HepG2 (cell line): ENCODE measurements around the gene GNG10. TPM values are rescaled to one million over a fixed set of nuclear protein-coding genes. Genes with fewer than 3 reads are reported as not detected.

Experiments used
- ATAC-seq: fragments of 200-7000 bp; cut with Tn5 transposase; 3 replicates; pipeline ENCODE4 v1.9.1; 2020; ENCODE audit warnings: mild to moderate bottlenecking, moderate library complexity
- BruUV-seq: library from RNA; stranded (reverse); fragments of 400-500 nt; replicated peaks from 2 replicates; lab custom pipeline; 2021; lab: Mats Ljungman, UMichigan
- CTCF ChIA-PET: fragments of 300-600 bp; formaldehyde crosslinking; extraction: SDS; loops from one replicate; lab custom pipeline; 2021; ENCODE audit warnings: low total read pairs, inconsistent platforms, low intra/inter-chr PET ratio; lab: Yijun Ruan, JAX
- POLR2A ChIA-PET: fragments of 350-600 bp; sonication (Branson Sonifier 250); formaldehyde crosslinking; loops from one replicate; lab custom pipeline; 2020; ENCODE audit warnings: antibody characterized with exemption, inconsistent platforms; lab: Yijun Ruan, JAX
- DNase-seq: peaks from one replicate; pipeline ENCODE4 v3.0.0-alpha.2; 2015; ENCODE audit warnings: low spot score
- FAIRE-seq: peaks from 3 replicates; lab custom pipeline; 2011; peaks lifted over from hg19 to GRCh38; lab: Jason Lieb, UNC
- H2AFZ ChIP-seq: one replicate; pipeline ENCODE4 v1.6.1; 2011; ENCODE audit warnings: low read length, inconsistent platforms
- H3K27ac ChIP-seq: fragments of 300-600 bp; 3 replicates; pipeline ENCODE4 v1.8.0; 2011; ENCODE audit warnings: mixed run types, mild to moderate bottlenecking, mixed read lengths, low read length, inconsistent platforms; ENCODE audit not compliant: insufficient read depth; ENCODE audit errors: extremely low read length
- H3K27me3 ChIP-seq, 2 experiments: fragments of 200-600 bp in 1 of 2; 2 replicates in 1 of 2; 3 replicates in 1 of 2; pipeline versions ENCODE4 v1.6.0 to v1.8.0; 2011; ENCODE audit warnings: low read length in 2 of 2, mild to moderate bottlenecking in 2 of 2, moderate library complexity in 2 of 2, inconsistent platforms in 1 of 2; ENCODE audit not compliant: insufficient read depth in 2 of 2, control insufficient read depth in 1 of 2
- H3K36me3 ChIP-seq, 2 experiments: fragments of 200-600 bp in 1 of 2; replicated peaks in 1 of 2; 2 replicates in 1 of 2; 3 replicates in 1 of 2; pipeline versions ENCODE4 v1.5.1 to v1.8.0; 2011; ENCODE audit warnings: low read length in 2 of 2, inconsistent platforms in 1 of 2; ENCODE audit not compliant: insufficient read depth in 2 of 2, control insufficient read depth in 1 of 2
- H3K4me1 ChIP-seq: 2 replicates; pipeline ENCODE4 v1.5.1; 2012; ENCODE audit warnings: low read length, inconsistent platforms; ENCODE audit not compliant: insufficient read depth
- H3K4me2 ChIP-seq: 2 replicates; pipeline ENCODE4 v1.6.0; 2011; ENCODE audit warnings: low read depth, low read length, inconsistent platforms
- H3K4me3 ChIP-seq, 3 experiments: fragments of 200-600 bp in 1 of 3; sonication (generic), shearing (Covaris generic) in 1 of 3; replicated peaks in 1 of 3; 2 replicates each; pipeline ENCODE4 v1.5.1; 2011 to 2016; ENCODE audit warnings: low read length in 3 of 3, inconsistent platforms in 2 of 3, low read depth in 2 of 3, mild to moderate bottlenecking in 2 of 3, control low read depth in 1 of 3, mixed read lengths in 1 of 3; ENCODE audit not compliant: insufficient read depth in 1 of 3
- H3K79me2 ChIP-seq: one replicate; pipeline ENCODE4 v1.6.1; 2011; ENCODE audit warnings: low read length, inconsistent platforms; ENCODE audit not compliant: insufficient read depth
- H3K9ac ChIP-seq: 2 replicates; pipeline ENCODE4 v1.6.0; 2011; ENCODE audit warnings: mild to moderate bottlenecking, low read depth, low read length, inconsistent platforms; ENCODE audit not compliant: insufficient read depth
- H3K9me3 ChIP-seq: 2 replicates; pipeline ENCODE4 v1.5.1; 2012; ENCODE audit warnings: mild to moderate bottlenecking, low read length
- H4K20me1 ChIP-seq: 2 replicates; pipeline ENCODE4 v1.6.0; 2011; ENCODE audit warnings: inconsistent platforms, mild to moderate bottlenecking, low read length, moderate library complexity; ENCODE audit not compliant: insufficient read depth
- CEBPB ChIP-seq: IDR thresholded peaks from 2 replicates; pipeline ENCODE4 v1.6.1; 2011; ENCODE audit warnings: low read depth, low read length, improper control_type of control experiment, borderline replicate concordance
- DRAP1 ChIP-seq: IDR thresholded peaks from 2 replicates; pipeline ENCODE4 v1.6.1; 2016; ENCODE audit warnings: missing genetic modification reagents, missing compliant biosample characterization
- EED ChIP-seq: sonication (generic); formaldehyde crosslinking; IDR thresholded peaks from 2 replicates; pipeline ENCODE4 v1.5.0; 2020; ENCODE audit warnings: mild to moderate bottlenecking, missing genetic modification reagents
- ELF3 ChIP-seq: IDR thresholded peaks from 2 replicates; pipeline ENCODE4 v1.6.1; 2016; ENCODE audit warnings: missing genetic modification reagents, missing compliant biosample characterization
- ETS1 ChIP-seq: sonication (generic); formaldehyde crosslinking; IDR thresholded peaks from 2 replicates; pipeline ENCODE4 v1.4.0; 2020; ENCODE audit warnings: missing genetic modification reagents
- MAFG ChIP-seq: sonication (generic); formaldehyde crosslinking; IDR thresholded peaks from 2 replicates; pipeline ENCODE4 v1.5.1; 2020; ENCODE audit warnings: mild to moderate bottlenecking, missing genetic modification reagents
- MED1 ChIP-seq: sonication (generic); formaldehyde crosslinking; IDR thresholded peaks from 2 replicates; pipeline ENCODE4 v1.4.0; 2020; ENCODE audit warnings: missing genetic modification reagents
- NCOA5 ChIP-seq: sonication (generic); formaldehyde crosslinking; IDR thresholded peaks from 2 replicates; pipeline ENCODE4 v1.4.0; 2020; ENCODE audit warnings: missing genetic modification reagents
- NR2C2 ChIP-seq: sonication (generic); formaldehyde crosslinking; IDR thresholded peaks from 2 replicates; pipeline ENCODE4 v1.4.0; 2020; ENCODE audit warnings: missing genetic modification reagents, mild to moderate bottlenecking, moderate library complexity, borderline replicate concordance
- RBAK ChIP-seq: sonication (generic); formaldehyde crosslinking; IDR thresholded peaks from 2 replicates; pipeline ENCODE4 v1.5.1; 2020; ENCODE audit warnings: mild to moderate bottlenecking, missing genetic modification reagents
- RORA ChIP-seq: sonication (generic); formaldehyde crosslinking; IDR thresholded peaks from 2 replicates; pipeline ENCODE4 v1.5.0; 2020; ENCODE audit warnings: mild to moderate bottlenecking, missing genetic modification reagents, moderate library complexity
- SP2 ChIP-seq: sonication (generic); formaldehyde crosslinking; IDR thresholded peaks from 2 replicates; pipeline ENCODE4 v1.5.1; 2020; ENCODE audit warnings: mild to moderate bottlenecking, missing genetic modification reagents
- ZNF333 ChIP-seq: sonication (generic); formaldehyde crosslinking; IDR thresholded peaks from 2 replicates; pipeline ENCODE4 v1.4.0; 2020; ENCODE audit warnings: mild to moderate bottlenecking, missing genetic modification reagents, borderline replicate concordance
- WGBS: methylation state at CpG from one replicate; pipeline ENCODE4 v1.1.6; 2017; ENCODE audit warnings: low lambda C conversion rate; 5-methylcytosine and 5-hydroxymethylcytosine counted together
- in situ Hi-C: cut with HindIII; loops from 2 replicates; pipeline ENCODE4 v1.10.0; 2017; ENCODE audit warnings: low pct_unique_long_range_greater_than_20kb; ENCODE audit not compliant: extremely low pct_ligation_motif_present
- intact Hi-C: fragments of 100-400 bp; cut with micrococcal nuclease; formaldehyde crosslinking; loops from one replicate; pipeline ENCODE4 v1.10.0; 2022; ENCODE audit not compliant: unreplicated experiment
- polyA plus RNA-seq, 8 experiments: library from polyadenylated mRNA; depleted of rRNA in 3 of 8; stranded (reverse) in 7 of 8; unstranded in 1 of 8; fragments of >200 nt; fragmentation: Illumina TruSeq in 4 of 8; extraction: Trizol in 4 of 8; gene quantifications; 2 replicates each; pipeline versions ENCODE4 v1.2.1 to v1.2.3, GENCODE V29; 2011 to 2016; ENCODE audit warnings: low read depth in 4 of 8, missing spikeins in 1 of 8, mixed read lengths in 1 of 8; ENCODE audit not compliant: insufficient read depth in 1 of 8
- total RNA-seq, 5 experiments: library from RNA; depleted of rRNA; stranded (reverse); fragments of >200 nt; fragmentation: Illumina TruSeq; extraction: Trizol; gene quantifications; 2 replicates each; pipeline ENCODE4 v1.2.3, GENCODE V29; 2016; ENCODE audit warnings: low read depth in 1 of 5
- TF ChIP-seq, protein P1 (sequence below): IDR thresholded peaks from 2 replicates; pipeline ENCODE4 v1.6.1; 2016; ENCODE audit warnings: low read depth, missing genetic modification reagents, missing compliant biosample characterization
- TF ChIP-seq, protein P2 (sequence below): sonication (generic); formaldehyde crosslinking; IDR thresholded peaks from 2 replicates; pipeline ENCODE4 v1.5.0; 2020; ENCODE audit warnings: missing genetic modification reagents, mild to moderate bottlenecking, borderline replicate concordance

GNG10 gene
- total and polyA plus RNA-seq, 2 of the 13 experiments (the other 11 are each of a cell fraction or from before 2014, with no cell fraction given), result 29.8 to 32.4 TPM

DNA sequence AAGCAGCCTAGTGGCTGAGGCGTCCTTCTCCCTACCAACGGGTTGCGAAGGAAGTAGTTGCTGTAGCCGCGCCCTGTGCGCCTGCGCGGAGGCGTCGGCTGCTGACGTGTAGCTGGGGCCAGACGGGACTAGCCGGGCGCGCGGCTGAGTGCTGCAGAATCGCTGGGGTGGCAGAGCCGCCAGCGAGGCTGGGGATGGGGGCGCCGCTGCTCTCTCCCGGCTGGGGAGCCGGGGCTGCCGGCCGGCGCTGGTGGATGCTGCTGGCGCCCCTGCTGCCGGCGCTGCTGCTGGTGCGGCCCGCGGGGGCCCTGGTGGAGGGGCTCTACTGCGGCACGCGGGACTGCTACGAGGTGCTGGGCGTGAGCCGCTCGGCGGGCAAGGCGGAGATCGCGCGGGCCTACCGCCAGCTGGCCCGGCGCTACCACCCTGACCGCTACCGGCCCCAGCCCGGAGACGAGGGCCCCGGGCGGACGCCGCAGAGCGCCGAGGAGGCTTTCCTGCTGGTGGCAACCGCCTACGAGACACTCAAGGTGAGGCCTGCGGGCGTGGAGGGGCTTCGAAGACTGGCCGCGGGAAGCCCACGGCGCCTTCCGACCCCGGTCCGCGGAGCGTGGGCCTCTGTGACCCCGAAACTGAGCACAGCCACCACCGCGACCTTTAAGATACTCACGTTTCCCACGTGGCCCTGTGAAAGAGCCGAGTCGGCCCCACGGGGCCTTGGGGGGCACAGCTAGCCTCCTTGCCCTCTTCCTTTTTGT is 30.0 kb upstream of the GNG10 start, which contains the start of gene DNAJC25:
Gene DNAJC25, plus strand, starts transcription at position 121 of the 758 bp plus-strand sequence. Its CDS starts 74 bp downstream, at position 195.
- POLR2A ChIA-PET, result interaction anchor here (0.6 to 1.6 kb wide), 12 partner anchors 9 to 148 kb away, joined by 3 to 18 read pairs (median 4); partner anchors contain the start of genes GNG10 and PTGR1
- Histone ChIP-seq H3K4me3 (peak within 1 kb of the TSS; percentile 73 to 98 (median 91)), H3K4me2 (peak within 1 kb of the TSS; percentile 97), H3K36me3 (no peaks in the 10 kb centered on the region), H3K9me3 (no peaks in the 10 kb centered on the region), H2AFZ (peak within 1 kb of the TSS; percentile 94), H3K4me1 (peaks cover 64% of the 10 kb centered on the region), H3K9ac (peak within 1 kb of the TSS; percentile 96), H3K27ac (peak within 1 kb of the TSS; percentile 80), H3K79me2 (peaks cover 51% of the 10 kb centered on the region), H3K27me3 (no peaks in the 10 kb centered on the region; a peak in 1 of 5 replicates), H4K20me1 (peaks cover 27% of the 10 kb centered on the region)
- DNase-seq, result peak; percentile 96
- BruUV-seq, result no TSS peak
- in situ Hi-C loops (no loop called here), intact Hi-C loops (loop anchor here (1.0 to 2.0 kb wide), 3 partner anchors 27 to 59 kb away; no protein-coding TSS in a partner anchor)
- FAIRE-seq, result no peak
- CTCF ChIA-PET, result no interaction called here
- 2% methylated on average over 12 of the region's 79 CpGs for WGBS
- ATAC-seq, result peak; percentile 88
- TF ChIP-seq EED (CRISPR knock-in tag), result peak; percentile 66; the same call in 1 of the 2 replicates
- peak; percentile 92 for TF ChIP-seq DRAP1 (CRISPR knock-in tag)
- TF ChIP-seq MED1 (CRISPR knock-in tag), result peak; percentile 84
- TF ChIP-seq NR2C2 (CRISPR knock-in tag), result peak; percentile 94
- TF ChIP-seq, protein P1, sequence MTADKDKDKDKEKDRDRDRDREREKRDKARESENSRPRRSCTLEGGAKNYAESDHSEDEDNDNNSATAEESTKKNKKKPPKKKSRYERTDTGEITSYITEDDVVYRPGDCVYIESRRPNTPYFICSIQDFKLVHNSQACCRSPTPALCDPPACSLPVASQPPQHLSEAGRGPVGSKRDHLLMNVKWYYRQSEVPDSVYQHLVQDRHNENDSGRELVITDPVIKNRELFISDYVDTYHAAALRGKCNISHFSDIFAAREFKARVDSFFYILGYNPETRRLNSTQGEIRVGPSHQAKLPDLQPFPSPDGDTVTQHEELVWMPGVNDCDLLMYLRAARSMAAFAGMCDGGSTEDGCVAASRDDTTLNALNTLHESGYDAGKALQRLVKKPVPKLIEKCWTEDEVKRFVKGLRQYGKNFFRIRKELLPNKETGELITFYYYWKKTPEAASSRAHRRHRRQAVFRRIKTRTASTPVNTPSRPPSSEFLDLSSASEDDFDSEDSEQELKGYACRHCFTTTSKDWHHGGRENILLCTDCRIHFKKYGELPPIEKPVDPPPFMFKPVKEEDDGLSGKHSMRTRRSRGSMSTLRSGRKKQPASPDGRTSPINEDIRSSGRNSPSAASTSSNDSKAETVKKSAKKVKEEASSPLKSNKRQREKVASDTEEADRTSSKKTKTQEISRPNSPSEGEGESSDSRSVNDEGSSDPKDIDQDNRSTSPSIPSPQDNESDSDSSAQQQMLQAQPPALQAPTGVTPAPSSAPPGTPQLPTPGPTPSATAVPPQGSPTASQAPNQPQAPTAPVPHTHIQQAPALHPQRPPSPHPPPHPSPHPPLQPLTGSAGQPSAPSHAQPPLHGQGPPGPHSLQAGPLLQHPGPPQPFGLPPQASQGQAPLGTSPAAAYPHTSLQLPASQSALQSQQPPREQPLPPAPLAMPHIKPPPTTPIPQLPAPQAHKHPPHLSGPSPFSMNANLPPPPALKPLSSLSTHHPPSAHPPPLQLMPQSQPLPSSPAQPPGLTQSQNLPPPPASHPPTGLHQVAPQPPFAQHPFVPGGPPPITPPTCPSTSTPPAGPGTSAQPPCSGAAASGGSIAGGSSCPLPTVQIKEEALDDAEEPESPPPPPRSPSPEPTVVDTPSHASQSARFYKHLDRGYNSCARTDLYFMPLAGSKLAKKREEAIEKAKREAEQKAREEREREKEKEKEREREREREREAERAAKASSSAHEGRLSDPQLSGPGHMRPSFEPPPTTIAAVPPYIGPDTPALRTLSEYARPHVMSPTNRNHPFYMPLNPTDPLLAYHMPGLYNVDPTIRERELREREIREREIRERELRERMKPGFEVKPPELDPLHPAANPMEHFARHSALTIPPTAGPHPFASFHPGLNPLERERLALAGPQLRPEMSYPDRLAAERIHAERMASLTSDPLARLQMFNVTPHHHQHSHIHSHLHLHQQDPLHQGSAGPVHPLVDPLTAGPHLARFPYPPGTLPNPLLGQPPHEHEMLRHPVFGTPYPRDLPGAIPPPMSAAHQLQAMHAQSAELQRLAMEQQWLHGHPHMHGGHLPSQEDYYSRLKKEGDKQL, result peak; percentile 53; the same call in 1 of the 2 replicates
- no peak; the same call in none of the 2 replicates for TF ChIP-seq ELF3
- 0 out of 2 replicates have a peak, but pooled peaks have one; percentile 21 for TF ChIP-seq SP2
- TF ChIP-seq MAFG (CRISPR knock-in tag), result no peak
- no peak for TF ChIP-seq ZNF333 (CRISPR knock-in tag)
- TF ChIP-seq ETS1 (CRISPR knock-in tag), result no peak
- TF ChIP-seq RBAK, result no peak
- TF ChIP-seq RORA (CRISPR knock-in tag), result no peak
- TF ChIP-seq, protein P2, sequence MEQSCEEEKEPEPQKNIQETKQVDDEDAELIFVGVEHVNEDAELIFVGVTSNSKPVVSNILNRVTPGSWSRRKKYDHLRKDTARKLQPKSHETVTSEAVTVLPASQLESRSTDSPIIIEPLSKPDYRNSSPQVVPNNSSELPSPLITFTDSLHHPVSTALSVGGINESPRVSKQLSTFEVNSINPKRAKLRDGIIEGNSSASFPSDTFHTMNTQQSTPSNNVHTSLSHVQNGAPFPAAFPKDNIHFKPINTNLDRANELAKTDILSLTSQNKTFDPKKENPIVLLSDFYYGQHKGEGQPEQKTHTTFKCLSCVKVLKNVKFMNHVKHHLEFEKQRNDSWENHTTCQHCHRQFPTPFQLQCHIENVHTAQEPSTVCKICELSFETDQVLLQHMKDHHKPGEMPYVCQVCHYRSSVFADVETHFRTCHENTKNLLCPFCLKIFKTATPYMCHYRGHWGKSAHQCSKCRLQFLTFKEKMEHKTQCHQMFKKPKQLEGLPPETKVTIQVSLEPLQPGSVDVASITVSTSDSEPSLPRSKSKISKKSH, result 0 out of 2 replicates have a peak, but pooled peaks have one; percentile 25
- no peak for TF ChIP-seq CEBPB
- no peak for TF ChIP-seq NCOA5 (CRISPR knock-in tag)
